ENCODE measurements around the gene FSIP1.

- TF ChIP-seq GATA2 (IDR thresholded peaks at IDR 0.05; ENCODE audit: low read depth, low read length) (no peak), GATA3 (IDR thresholded peaks at IDR 0.05; ENCODE audit: low read depth, low read length) (no peak)
Measured at GRCh38 chr15:39658740-39659139, 123.9 kb downstream of the FSIP1 start.
